Measurements from ENCODE around the gene SNRPB2. TPM values are rescaled to one million over a fixed set of nuclear protein-coding genes. Genes with fewer than 3 reads are reported as not detected.

The SNRPB2 gene
- total and polyA plus RNA-seq, 9 of the 15 experiments (the other 6 are each of a cell fraction or from before 2014, with no cell fraction given), result 40.0 to 131 (median 89.4) TPM

GRCh38 chr20:16714751-16715150 lies 15.1 kb upstream of the SNRPB2 start (continued):
- TF ChIP-seq TRIM25 (IDR thresholded peaks at IDR 0.05; ENCODE audit: borderline replicate concordance) (no peak), HOMEZ (CRISPR knock-in tag; IDR thresholded peaks at IDR 0.05) (no peak)

GRCh38 chr20:16719421-16719820 lies 10.4 kb upstream of the SNRPB2 start:
- Histone ChIP-seq H3K27me3 (ENCODE audit: control insufficient read depth in 2 of 2, insufficient read depth in 2 of 2, low read length in 2 of 2) (peaks cover 2 to 7% of the 10 kb centered on the region in 2 experiments; a peak in 3 of 5 replicates), H3K36me3 (ENCODE audit: control insufficient read depth, insufficient read depth, low read length) (no peaks in the 10 kb centered on the region), H3K4me3 (no peak overlapping the region), H3K79me2 (ENCODE audit: control insufficient read depth, insufficient read depth, low read length) (no peaks in the 10 kb centered on the region), H3K4me1 (replicated peaks in 1 of 2; ENCODE audit: control insufficient read depth in 2 of 2, insufficient read depth in 2 of 2, low read length in 2 of 2) (no peaks in the 10 kb centered on the region; a peak in 1 of 5 replicates), H3K27ac (ENCODE audit: extremely low read depth, low read depth, low read length) (no peak overlapping the region), H3K9me3 (replicated peaks; ENCODE audit: control insufficient read depth, insufficient read depth, low read depth, low read length) (no peaks in the 10 kb centered on the region), H4K20me1 (replicated peaks; ENCODE audit: control insufficient read depth, insufficient read depth, low read length) (no peaks in the 10 kb centered on the region), H3K9ac (ENCODE audit: insufficient read depth in 1 of 2, low read depth in 2 of 2, low read length in 2 of 2) (no peak overlapping the region), H3K4me2 (ENCODE audit: insufficient read depth, low read length) (no peak overlapping the region), H3K9me1 (ENCODE audit: control insufficient read depth, insufficient read depth, low read length) (no peaks in the 10 kb centered on the region), H2AFZ (ENCODE audit: low read depth, low read length) (no peak overlapping the region)
- no peak for DNase-seq (ENCODE audit: extremely low read depth in 1 of 4, low spot score in 3 of 4)
- ChIA-PET POLR2A (no interaction called here), CTCF (ENCODE audit: low intra/inter-chr PET ratio) (no interaction called here)
- intact Hi-C loops (cut with micrococcal nuclease), result no loop called here
- no TSS peak for BruUV-seq (replicated peaks)
- no peak for TF ChIP-seq SMAD1 (IDR thresholded peaks at IDR 0.05; ENCODE audit: low read depth, low read length, partially characterized antibody)
- TF ChIP-seq TCF3 (CRISPR knock-in tag; IDR thresholded peaks at IDR 0.05), result no peak
- TF ChIP-seq RCOR1 (IDR thresholded peaks at IDR 0.05; ENCODE audit: borderline replicate concordance in 1 of 2, low read depth in 2 of 2, low read length in 2 of 2), result no peak
- no peak for ATAC-seq
- in situ Hi-C loops (cut with MboI), result no loop called here
- no peak for FAIRE-seq
- 0% methylated on average over 1 of the region's 1 CpG for WGBS (ENCODE audit: insufficient coverage, low coverage, missing lambda C conversion rate)

Measured in K562 (cell line).